ENCODE measurements around the gene ARID2. TPM values are rescaled to one million over a fixed set of nuclear protein-coding genes. Genes with fewer than 3 reads are reported as not detected.

The ARID2 gene
- total RNA-seq, 2 experiments from 2014 or later, result 33.2 to 33.4 TPM

- intact Hi-C loops (cut with micrococcal nuclease), result loop anchor here (5.0 kb wide), 1 partner anchor 199 kb away; no protein-coding TSS in a partner anchor
- no peak for DNase-seq
- peak; percentile 57 for TF ChIP-seq CTCF (IDR thresholded peaks at IDR 0.05)
- ChIA-PET POLR2A (interaction anchor here (0.7 kb wide), 1 partner anchor 1504 kb away, joined by 7 read pairs; no protein-coding TSS in a partner anchor), CTCF (interaction anchor here (0.6 to 2.5 kb wide), 4 partner anchors 16 to 202 kb away, joined by 3 to 9 read pairs (median 5); partner anchors contain the start of gene ARID2)
- H3K9me3 Mint-ChIP-seq, result no peaks in the 10 kb centered on the region
- peaks cover 32% of the 10 kb centered on the region for H3K36me3 Mint-ChIP-seq (ENCODE audit: low read depth)
- no peak overlapping the region for H3K27ac Mint-ChIP-seq
- no peaks in the 10 kb centered on the region for H3K27me3 Mint-ChIP-seq
- no peak overlapping the region for H3K4me3 Mint-ChIP-seq
- peaks cover 56% of the 10 kb centered on the region for H3K4me1 Mint-ChIP-seq (ENCODE audit: low read depth)
- peak; percentile 51 for ATAC-seq
Observed at GRCh38 chr12:45745861-45746277, 16.4 kb downstream of the ARID2 start.

GRCh38 chr12:45756666-45757065 lies 27.2 kb downstream of the ARID2 start:
- peaks cover 39% of the 10 kb centered on the region for H3K4me1 Mint-ChIP-seq (ENCODE audit: low read depth)
- intact Hi-C loops (cut with micrococcal nuclease), result no loop called here
- H3K36me3 Mint-ChIP-seq (ENCODE audit: low read depth), result peaks cover 17% of the 10 kb centered on the region
- no peak overlapping the region for H3K27ac Mint-ChIP-seq
- ATAC-seq (no peak), DNase-seq (no peak)
- no peak overlapping the region for H3K4me3 Mint-ChIP-seq
- no peaks in the 10 kb centered on the region for H3K9me3 Mint-ChIP-seq
- POLR2A ChIA-PET, result no interaction called here
- CTCF ChIA-PET, result interaction anchor here (1.0 to 2.5 kb wide), 6 partner anchors 9 to 213 kb away, joined by 3 to 12 read pairs (median 3); no protein-coding TSS in a partner anchor
- no peaks in the 10 kb centered on the region for H3K27me3 Mint-ChIP-seq
- TF ChIP-seq CTCF (IDR thresholded peaks at IDR 0.05), result no peak

- POLR2A ChIA-PET, result no interaction called here
- Mint-ChIP-seq H3K27ac (no peak overlapping the region), H3K36me3 (ENCODE audit: low read depth) (peaks cover 17% of the 10 kb centered on the region), H3K4me1 (ENCODE audit: low read depth) (peaks cover 41% of the 10 kb centered on the region), H3K9me3 (no peaks in the 10 kb centered on the region), H3K27me3 (no peaks in the 10 kb centered on the region), H3K4me3 (no peak overlapping the region)
- TF ChIP-seq CTCF (IDR thresholded peaks at IDR 0.05), result no peak
- ATAC-seq (no peak), DNase-seq (no peak)
- CTCF ChIA-PET, result interaction anchor here (1.0 to 1.3 kb wide), 5 partner anchors 9 to 147 kb away, joined by 3 read pairs; no protein-coding TSS in a partner anchor
- intact Hi-C loops (cut with micrococcal nuclease), result no loop called here
Observed at GRCh38 chr12:45757172-45757571, 27.7 kb downstream of the ARID2 start.

GRCh38 chr12:45760333-45760732 lies 30.8 kb downstream of the ARID2 start:
- DNase-seq (no peak), ATAC-seq (no peak)
- H3K9me3 Mint-ChIP-seq, result no peaks in the 10 kb centered on the region
- no peaks in the 10 kb centered on the region for H3K27me3 Mint-ChIP-seq
- peaks cover 7% of the 10 kb centered on the region for H3K36me3 Mint-ChIP-seq (ENCODE audit: low read depth)
- ChIA-PET POLR2A (no interaction called here), CTCF (interaction anchor here (0.9 to 1.4 kb wide), 3 partner anchors 11 to 38 kb away, joined by 3 read pairs; no protein-coding TSS in a partner anchor)
- intact Hi-C loops (cut with micrococcal nuclease), result no loop called here
- H3K4me3 Mint-ChIP-seq, result no peak overlapping the region
- no peak overlapping the region for H3K27ac Mint-ChIP-seq
- H3K4me1 Mint-ChIP-seq (ENCODE audit: low read depth), result peaks cover 43% of the 10 kb centered on the region
- no peak for TF ChIP-seq CTCF (IDR thresholded peaks at IDR 0.05)

- Mint-ChIP-seq H3K27ac (no peak overlapping the region), H3K4me1 (ENCODE audit: low read depth) (peaks cover 44% of the 10 kb centered on the region), H3K9me3 (no peaks in the 10 kb centered on the region), H3K36me3 (ENCODE audit: low read depth) (peaks cover 10% of the 10 kb centered on the region), H3K27me3 (no peaks in the 10 kb centered on the region), H3K4me3 (no peak overlapping the region)
- ChIA-PET CTCF (interaction anchor here (0.5 to 1.9 kb wide), 14 partner anchors 9 to 277 kb away, joined by 3 to 11 read pairs (median 3); no protein-coding TSS in a partner anchor), POLR2A (no interaction called here)
- DNase-seq, result peak; percentile 18
- ATAC-seq, result no peak
- intact Hi-C loops (cut with micrococcal nuclease), result no loop called here
- TF ChIP-seq CTCF (IDR thresholded peaks at IDR 0.05), result peak; percentile 48
Observed at GRCh38 chr12:45762185-45763110, 32.9 kb downstream of the ARID2 start.
